ENCODE data around the gene RNF212. TPM values are rescaled to one million over a fixed set of nuclear protein-coding genes. Genes with fewer than 3 reads are reported as not detected.
A peak's percentile ranks its signal among the peaks of the same experiment; 100 is the strongest.
"Not testable (repeated sequence)": the region's sequence is repeated elsewhere in the genome, so short reads cannot be mapped to it uniquely, and the experiment has no call there.

RNF212 gene
- total RNA-seq, 2 experiments from 2014 or later, result 3.2 to 3.5 TPM

DNA sequence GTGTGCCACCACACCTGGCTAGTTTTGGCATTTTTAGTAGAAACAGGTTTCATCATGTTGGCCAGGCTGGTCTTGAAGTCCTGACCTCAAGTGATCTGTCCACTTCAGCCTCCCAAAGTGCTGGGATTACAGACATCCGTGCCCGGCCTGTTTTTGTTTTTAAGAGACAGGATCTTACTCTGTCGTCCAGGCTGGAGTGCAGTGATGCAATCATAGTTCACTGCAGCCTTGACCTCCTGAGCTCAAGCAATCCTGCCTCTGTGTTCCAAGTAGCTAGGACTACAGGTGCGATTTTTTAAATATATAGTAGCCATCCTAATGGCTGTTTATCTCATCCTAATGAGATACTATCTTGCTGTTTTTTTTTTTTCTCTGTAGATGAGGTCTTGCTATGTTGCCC lies 47.6 kb downstream of the RNF212 start:
- POLR2A ChIA-PET, result no interaction called here
- DNase-seq, result no peak
- no peak overlapping the region for H3K27ac Mint-ChIP-seq
- peaks cover 10% of the 10 kb centered on the region for H3K4me1 Mint-ChIP-seq
- no peak overlapping the region for H3K4me3 Mint-ChIP-seq
- H3K9me3 Mint-ChIP-seq, result no peaks in the 10 kb centered on the region
- peaks cover 39% of the 10 kb centered on the region for H3K27me3 Mint-ChIP-seq
- H3K36me3 Mint-ChIP-seq (ENCODE audit: low read depth), result no peaks in the 10 kb centered on the region
- CTCF ChIA-PET, result no interaction called here

DNA sequence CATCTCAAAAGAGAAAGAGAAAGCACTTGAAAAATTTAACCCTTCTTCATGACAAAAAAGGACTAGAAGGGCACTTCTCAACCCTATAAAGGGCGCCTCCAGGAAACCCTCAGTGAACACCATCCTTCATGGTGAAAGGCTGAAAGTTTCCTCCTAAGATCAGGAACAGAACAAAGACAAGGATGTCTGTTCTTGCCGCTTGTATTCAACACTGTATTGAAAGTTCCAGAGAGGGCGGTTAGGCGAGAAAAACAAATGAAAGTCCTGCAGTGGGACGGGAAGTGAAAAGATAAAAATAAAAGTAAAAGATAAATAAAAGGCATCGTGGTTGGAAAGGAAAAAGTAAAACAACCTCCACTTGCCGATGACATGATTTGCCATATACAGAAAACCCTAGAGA lies 50.9 kb downstream of the RNF212 start:
- Mint-ChIP-seq H3K27me3 (peaks cover 30% of the 10 kb centered on the region), H3K36me3 (ENCODE audit: low read depth) (no peaks in the 10 kb centered on the region), H3K27ac (no peak overlapping the region), H3K9me3 (no peaks in the 10 kb centered on the region), H3K4me3 (no peak overlapping the region), H3K4me1 (peaks cover 10% of the 10 kb centered on the region)
- no peak for DNase-seq
- POLR2A ChIA-PET, result no interaction called here
- CTCF ChIA-PET, result no interaction called here

DNA sequence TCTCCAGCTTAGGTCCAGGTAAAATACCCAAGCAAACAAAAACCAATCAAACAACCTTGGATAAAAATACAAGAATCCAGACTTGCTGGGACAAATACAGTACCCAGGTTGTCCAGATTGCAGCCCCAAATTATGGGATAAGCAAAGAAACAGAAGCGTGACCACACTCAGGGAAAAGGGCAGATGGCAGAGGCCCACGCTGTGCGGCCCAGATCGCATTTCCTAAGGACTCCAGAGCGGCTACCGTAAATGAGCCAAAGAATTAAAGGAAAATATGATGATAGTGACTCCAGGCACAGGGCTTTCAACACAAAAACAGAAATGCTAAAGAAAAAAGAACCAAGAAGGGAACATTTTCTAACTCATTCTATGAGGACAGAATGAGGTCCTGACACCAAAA lies 51.6 kb downstream of the RNF212 start:
- Mint-ChIP-seq H3K4me3 (no peak overlapping the region), H3K4me1 (peaks cover 10% of the 10 kb centered on the region), H3K27ac (no peak overlapping the region), H3K27me3 (peaks cover 27% of the 10 kb centered on the region), H3K9me3 (no peaks in the 10 kb centered on the region), H3K36me3 (ENCODE audit: low read depth) (no peaks in the 10 kb centered on the region)
- DNase-seq, result no peak
- ChIA-PET CTCF (no interaction called here), POLR2A (no interaction called here)

DNA sequence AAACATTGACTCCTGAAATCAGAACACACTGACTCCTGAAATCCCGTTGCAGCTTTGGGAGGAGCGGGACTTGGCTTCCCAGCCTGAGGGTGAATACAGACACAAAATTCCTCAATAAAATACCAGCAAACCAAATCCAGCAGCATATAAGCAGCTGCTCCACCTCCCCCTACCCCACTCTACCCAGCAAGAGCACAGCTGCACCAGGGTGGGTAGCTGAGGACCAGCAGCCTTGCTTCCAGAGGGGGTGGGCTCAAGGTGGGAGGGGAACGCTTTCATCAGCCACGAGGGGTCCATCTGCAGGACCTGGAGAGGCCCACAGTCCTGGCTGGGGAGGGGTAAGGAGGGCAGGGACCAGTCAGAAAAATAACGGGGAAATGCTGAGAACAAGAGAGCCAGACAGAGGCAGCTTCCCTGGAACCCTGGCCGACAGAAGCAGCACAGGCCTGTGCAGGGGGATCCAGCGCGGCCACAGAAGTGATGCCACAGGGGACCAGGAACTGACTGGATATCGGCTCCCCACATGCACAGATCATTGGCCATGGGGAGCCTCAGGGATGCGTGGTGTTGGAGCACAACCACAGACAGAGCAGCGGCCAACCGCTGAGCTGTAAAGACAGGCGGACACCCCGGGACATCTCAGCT lies 52.2 kb downstream of the RNF212 start:
- Mint-ChIP-seq H3K4me3 (no peak overlapping the region), H3K9me3 (no peaks in the 10 kb centered on the region), H3K4me1 (peaks cover 13% of the 10 kb centered on the region), H3K36me3 (ENCODE audit: low read depth) (no peaks in the 10 kb centered on the region), H3K27ac (no peak overlapping the region), H3K27me3 (peaks cover 27% of the 10 kb centered on the region)
- DNase-seq, result no peak
- ChIA-PET POLR2A (no interaction called here), CTCF (no interaction called here)

DNA sequence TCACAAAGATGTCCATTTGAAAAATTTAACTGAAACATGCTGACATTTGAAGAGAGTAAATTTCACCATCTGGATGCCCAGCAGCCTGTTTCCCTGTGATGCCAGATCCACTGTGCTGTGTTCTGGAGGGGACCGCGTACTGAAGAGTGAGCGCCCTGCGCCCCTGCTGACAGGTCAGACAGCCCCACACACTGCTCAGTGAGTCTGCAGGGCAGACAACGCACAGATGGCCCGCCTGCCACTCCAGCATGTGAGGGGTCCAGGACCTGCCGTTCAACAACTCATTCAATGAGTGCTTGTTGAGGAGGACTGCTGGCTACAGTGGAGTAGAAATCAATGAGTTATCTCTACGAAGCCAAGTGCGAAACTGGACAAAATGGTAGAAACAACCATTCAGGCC lies 52.7 kb downstream of the RNF212 start:
- ChIA-PET CTCF (no interaction called here), POLR2A (no interaction called here)
- DNase-seq, result no peak
- Mint-ChIP-seq H3K4me3 (no peak overlapping the region), H3K4me1 (peaks cover 18% of the 10 kb centered on the region), H3K27me3 (peaks cover 27% of the 10 kb centered on the region), H3K27ac (no peak overlapping the region), H3K9me3 (no peaks in the 10 kb centered on the region), H3K36me3 (ENCODE audit: low read depth) (no peaks in the 10 kb centered on the region)

DNA sequence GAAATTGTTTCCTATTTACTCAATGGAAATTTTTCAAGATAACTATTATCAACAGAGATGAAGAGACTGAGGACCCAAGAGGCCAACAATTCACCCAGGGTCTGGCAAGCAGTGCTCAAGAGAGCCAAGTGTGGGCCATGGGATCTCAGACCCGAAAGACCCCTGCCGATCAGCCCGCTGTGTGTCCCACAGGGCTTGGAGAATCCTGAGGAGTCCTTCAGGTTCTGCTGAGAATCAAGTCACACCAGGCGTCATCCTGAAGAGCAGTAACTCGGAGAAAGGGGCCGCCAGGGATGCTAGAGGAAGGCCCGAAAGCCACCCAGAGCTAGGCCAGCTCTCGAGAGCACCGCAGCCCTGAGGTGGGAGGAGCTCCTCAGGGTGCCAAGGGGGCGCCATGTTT lies 53.2 kb downstream of the RNF212 start:
- H3K4me3 Mint-ChIP-seq, result no peak overlapping the region
- no peak overlapping the region for H3K27ac Mint-ChIP-seq
- no peaks in the 10 kb centered on the region for H3K9me3 Mint-ChIP-seq
- DNase-seq, result no peak
- H3K36me3 Mint-ChIP-seq (ENCODE audit: low read depth), result no peaks in the 10 kb centered on the region
- CTCF ChIA-PET, result no interaction called here
- peaks cover 21% of the 10 kb centered on the region for H3K4me1 Mint-ChIP-seq
- peaks cover 27% of the 10 kb centered on the region for H3K27me3 Mint-ChIP-seq
- POLR2A ChIA-PET, result no interaction called here

DNA sequence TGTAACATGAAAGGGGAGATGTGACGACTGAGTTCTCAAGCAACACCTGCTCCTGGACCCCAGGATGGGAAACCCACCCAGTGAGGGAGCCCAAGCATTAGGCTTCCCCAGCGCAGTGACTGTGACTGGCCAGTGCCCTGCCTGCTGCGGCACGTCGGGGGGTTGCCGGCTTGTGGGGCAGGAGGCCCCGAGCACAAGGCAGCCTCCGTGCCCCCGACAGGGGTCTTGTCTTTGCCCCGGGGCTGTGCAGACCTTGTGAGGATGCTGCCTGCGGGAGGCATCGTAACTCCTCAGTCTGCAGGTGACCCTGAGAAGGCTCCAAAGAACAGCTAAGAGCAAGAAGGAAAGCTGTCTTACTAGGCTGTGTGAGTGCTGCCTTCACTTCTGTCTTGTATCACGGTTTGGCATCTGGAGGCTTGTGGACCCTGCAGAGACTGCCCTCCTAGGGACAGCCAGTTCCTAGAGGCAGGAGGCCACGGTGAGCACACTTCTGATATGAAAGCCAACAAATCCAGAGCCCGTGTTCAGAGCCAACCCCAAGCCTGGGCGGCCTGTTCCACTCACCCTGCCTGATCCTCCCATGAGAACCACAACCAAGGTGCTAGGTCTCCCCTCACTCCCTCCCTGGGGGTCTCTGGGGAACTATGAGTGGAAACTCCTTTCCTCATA lies 54.2 kb downstream of the RNF212 start:
- no peak overlapping the region for H3K27ac Mint-ChIP-seq
- CTCF ChIA-PET, result no interaction called here
- peaks cover 19% of the 10 kb centered on the region for H3K27me3 Mint-ChIP-seq
- DNase-seq, result no peak
- POLR2A ChIA-PET, result no interaction called here
- peaks cover 21% of the 10 kb centered on the region for H3K4me1 Mint-ChIP-seq
- no peaks in the 10 kb centered on the region for H3K9me3 Mint-ChIP-seq
- H3K36me3 Mint-ChIP-seq (ENCODE audit: low read depth), result no peaks in the 10 kb centered on the region
- H3K4me3 Mint-ChIP-seq, result no peak overlapping the region

DNA sequence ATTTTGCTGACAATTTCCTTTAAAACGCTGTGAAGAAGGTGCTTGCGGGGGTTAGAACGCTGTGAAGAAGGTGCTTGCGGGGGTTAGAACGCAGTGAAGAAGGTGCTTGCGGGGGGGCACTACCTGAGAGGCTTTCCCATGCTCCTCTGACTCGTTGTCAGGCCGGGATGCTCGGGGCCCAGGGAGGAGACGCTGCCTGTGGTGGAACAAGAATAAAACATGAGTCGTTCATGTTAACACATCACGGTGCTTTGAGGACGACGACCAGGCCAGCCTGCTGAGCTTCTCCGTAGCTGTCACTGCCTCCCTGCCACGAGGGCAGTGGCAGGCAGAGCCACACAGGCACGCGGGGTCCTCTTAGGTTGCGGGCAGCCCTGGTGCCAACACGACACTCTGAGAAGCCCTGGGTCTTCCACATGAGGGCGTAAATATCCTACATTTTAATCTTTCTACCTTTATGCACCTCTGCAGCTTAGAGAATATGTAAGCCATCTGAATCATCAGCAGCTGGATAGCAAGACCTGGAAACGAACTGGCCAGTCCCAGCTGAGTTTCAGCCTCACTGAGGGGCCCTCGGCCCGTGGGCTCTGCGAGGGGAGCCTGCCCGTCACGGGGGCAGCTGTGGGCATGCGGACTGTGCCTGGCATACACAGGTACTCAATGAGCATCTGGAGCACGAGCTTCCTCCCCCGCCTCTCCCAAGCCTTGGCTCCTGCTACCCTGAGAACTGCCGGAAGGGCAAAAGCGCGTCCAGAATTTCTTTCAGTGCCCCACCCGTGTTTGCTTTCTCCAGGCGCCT lies 55.0 kb downstream of the RNF212 start:
- Mint-ChIP-seq H3K4me3 (no peak overlapping the region), H3K27me3 (peaks cover 16% of the 10 kb centered on the region), H3K36me3 (ENCODE audit: low read depth) (no peaks in the 10 kb centered on the region), H3K4me1 (peaks cover 21% of the 10 kb centered on the region), H3K27ac (no peak overlapping the region), H3K9me3 (no peaks in the 10 kb centered on the region)
- ChIA-PET POLR2A (no interaction called here), CTCF (interaction anchor here (0.6 kb wide), 1 partner anchor 293 kb away, joined by 3 read pairs; no protein-coding TSS in a partner anchor)
- no peak for DNase-seq

DNA sequence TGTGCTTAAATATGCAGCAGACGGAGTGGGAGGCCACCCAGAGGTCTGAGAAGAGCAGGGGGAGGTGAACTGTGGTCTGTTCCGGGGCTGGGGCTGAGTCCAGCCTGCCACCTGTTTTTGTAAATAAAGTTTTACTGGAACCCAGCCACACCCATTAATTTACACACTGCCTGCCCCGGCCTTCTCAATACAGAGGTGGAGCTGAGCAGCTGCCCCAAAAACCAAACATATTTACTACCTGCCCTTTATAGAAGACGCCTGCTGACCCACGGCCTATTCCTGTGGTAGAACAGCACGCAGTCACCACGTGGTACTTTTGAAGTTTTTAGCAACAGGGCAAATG lies 56.0 kb downstream of the RNF212 start:
- no peaks in the 10 kb centered on the region for H3K9me3 Mint-ChIP-seq
- peaks cover 11% of the 10 kb centered on the region for H3K27me3 Mint-ChIP-seq
- ChIA-PET POLR2A (no interaction called here), CTCF (no interaction called here)
- no peak for DNase-seq
- no peak overlapping the region for H3K27ac Mint-ChIP-seq
- no peaks in the 10 kb centered on the region for H3K36me3 Mint-ChIP-seq (ENCODE audit: low read depth)
- peaks cover 17% of the 10 kb centered on the region for H3K4me1 Mint-ChIP-seq
- no peak overlapping the region for H3K4me3 Mint-ChIP-seq

DNA sequence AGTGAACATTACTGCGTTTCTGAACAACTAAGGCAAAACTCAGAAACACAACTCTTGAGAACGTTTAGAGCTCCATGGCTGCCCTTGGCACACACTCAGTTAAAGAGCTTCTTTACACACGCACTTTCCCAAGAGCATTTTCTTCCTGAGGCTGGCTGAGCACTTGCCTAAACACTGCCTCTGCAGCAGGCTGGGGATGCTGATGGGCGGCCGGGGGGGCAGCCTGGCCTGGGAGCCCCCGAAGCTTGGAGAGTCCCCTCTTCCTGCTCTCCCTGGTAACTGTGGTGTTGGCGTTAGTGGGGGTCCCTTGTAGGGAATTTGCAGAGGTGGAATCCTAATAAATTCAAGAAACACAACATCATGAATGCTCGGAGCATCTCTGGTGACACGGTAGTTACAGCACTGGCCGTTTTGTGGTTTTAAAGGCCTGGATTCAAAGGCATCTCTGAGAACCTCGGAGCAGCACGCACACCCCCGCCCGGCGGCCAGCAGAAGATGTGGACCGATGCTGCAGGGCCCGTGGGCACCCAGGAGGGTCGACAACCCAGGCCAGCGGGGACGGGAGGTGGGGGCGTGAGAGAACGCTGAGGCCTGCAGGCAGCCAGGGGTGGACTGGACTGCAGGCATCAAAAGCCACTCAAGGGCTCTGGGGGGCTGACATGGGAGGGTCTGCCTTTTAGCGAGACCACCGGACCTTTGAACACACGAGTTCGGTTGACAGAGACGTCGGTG lies 56.5 kb downstream of the RNF212 start:
- H3K9me3 Mint-ChIP-seq, result peaks cover 1% of the 10 kb centered on the region
- no peaks in the 10 kb centered on the region for H3K36me3 Mint-ChIP-seq (ENCODE audit: low read depth)
- H3K27ac Mint-ChIP-seq, result no peak overlapping the region
- ChIA-PET CTCF (interaction anchor here (1.7 kb wide), 1 partner anchor 19 kb away, joined by 4 read pairs; no protein-coding TSS in a partner anchor), POLR2A (no interaction called here)
- H3K4me1 Mint-ChIP-seq, result peaks cover 12% of the 10 kb centered on the region
- peaks cover 6% of the 10 kb centered on the region for H3K27me3 Mint-ChIP-seq
- DNase-seq, result no peak
- peak overlapping the region; percentile 52 for H3K4me3 Mint-ChIP-seq

DNA sequence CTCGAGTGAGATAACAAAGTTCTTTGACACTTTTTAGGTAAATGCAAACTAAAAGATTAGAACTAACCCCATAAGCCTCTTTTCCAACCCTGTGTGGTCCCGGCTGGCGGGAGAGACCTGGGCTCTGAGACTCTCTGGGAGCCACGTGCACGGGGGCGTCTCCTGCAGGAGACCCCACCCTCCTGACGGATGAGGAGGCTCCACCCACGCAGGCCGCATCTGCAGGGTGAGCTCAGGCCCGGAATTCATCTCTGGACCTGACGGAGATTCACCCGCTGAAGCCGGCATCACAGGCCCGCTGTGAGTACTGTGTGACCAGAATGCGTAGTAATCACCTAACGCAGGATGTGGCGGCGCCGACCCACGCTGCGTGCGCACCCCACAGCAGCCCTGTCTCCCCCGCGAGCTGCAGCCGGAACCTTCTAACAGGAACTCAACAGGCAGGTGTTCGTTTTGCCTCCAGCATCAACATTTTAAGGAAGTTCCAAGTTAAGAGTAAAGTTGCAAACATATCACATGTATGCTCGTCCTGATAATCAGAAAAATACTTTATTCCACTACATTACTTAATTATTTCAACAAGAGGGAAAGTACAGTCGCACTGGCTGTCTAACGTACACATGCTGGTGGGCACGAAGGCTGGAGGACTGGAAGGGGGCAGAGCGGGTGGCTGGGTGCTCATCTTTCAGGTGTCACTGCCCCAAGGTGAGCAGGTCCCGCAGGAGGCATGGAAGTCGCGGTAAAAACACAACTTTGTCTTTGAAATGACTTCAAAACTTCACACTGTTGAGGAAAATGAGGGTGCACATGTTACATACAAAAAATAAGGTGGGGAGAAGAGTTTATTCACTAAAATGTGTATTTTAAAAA lies 57.4 kb downstream of the RNF212 start:
- POLR2A ChIA-PET, result no interaction called here

DNA sequence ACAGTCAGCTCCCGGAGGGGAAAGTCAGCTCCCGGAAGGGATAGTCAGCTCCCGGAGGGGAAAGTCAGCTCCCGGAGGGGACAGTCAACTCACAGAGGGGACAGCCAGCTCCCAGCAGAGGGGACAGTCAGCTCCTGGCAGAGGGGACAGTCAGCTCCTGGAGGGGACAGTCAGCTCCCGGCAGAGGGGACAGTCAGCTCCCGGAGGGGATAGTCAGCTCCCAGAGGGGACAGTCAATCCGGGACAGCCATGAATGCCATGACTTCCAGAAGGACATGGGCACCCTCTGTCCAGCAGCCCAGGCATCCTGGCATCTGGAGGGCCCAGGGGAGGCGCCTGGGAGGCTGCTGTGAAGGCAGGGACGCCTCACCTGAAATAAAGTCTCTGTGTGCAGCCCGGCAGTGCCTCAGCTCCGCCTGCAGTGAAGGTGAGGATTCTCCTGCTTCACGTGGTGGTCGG lies 58.1 kb downstream of the RNF212 start:
- H3K9me3 Mint-ChIP-seq; H3K27me3 Mint-ChIP-seq; POLR2A ChIA-PET; H3K36me3 Mint-ChIP-seq (ENCODE audit: low read depth); DNase-seq: not testable (repeated sequence)
- H3K4me1 Mint-ChIP-seq, result peaks cover 10% of the 10 kb centered on the region
- CTCF ChIA-PET, result interaction anchor here (1.7 kb wide), 1 partner anchor 17 kb away, joined by 4 read pairs; no protein-coding TSS in a partner anchor
- H3K4me3 Mint-ChIP-seq, result peak overlapping the region; percentile 52
- H3K27ac Mint-ChIP-seq, result peak overlapping the region; percentile 76

More for the DNA sequence above, 57.4 kb downstream of the RNF212 start:
- H3K9me3 Mint-ChIP-seq, result peaks cover 2% of the 10 kb centered on the region
- peaks cover 10% of the 10 kb centered on the region for H3K4me1 Mint-ChIP-seq
- no peaks in the 10 kb centered on the region for H3K36me3 Mint-ChIP-seq (ENCODE audit: low read depth)
- H3K27ac Mint-ChIP-seq, result peak overlapping the region; percentile 76
- peak overlapping the region; percentile 52 for H3K4me3 Mint-ChIP-seq
- CTCF ChIA-PET, result interaction anchor here (1.7 kb wide), 1 partner anchor 18 kb away, joined by 4 read pairs; no protein-coding TSS in a partner anchor
- H3K27me3 Mint-ChIP-seq, result peaks cover 3% of the 10 kb centered on the region
- peak; percentile 81 for DNase-seq

Measured in activated CD4-positive, alpha-beta T cell treated with anti-CD3 and anti-CD28 coated beads, Interleukin-2, amount 10 ng/mL, durations not matched to agents 7 days and 5 days (primary cell).